Measurements from ENCODE around the gene CLEC3A. TPM values are rescaled to one million over a fixed set of nuclear protein-coding genes. Genes with fewer than 3 reads are reported as not detected.

CLEC3A gene
- total and polyA plus RNA-seq, 2 donors (not counting 1 experiment from before 2014, with no cell fraction given): not detected

DNA sequence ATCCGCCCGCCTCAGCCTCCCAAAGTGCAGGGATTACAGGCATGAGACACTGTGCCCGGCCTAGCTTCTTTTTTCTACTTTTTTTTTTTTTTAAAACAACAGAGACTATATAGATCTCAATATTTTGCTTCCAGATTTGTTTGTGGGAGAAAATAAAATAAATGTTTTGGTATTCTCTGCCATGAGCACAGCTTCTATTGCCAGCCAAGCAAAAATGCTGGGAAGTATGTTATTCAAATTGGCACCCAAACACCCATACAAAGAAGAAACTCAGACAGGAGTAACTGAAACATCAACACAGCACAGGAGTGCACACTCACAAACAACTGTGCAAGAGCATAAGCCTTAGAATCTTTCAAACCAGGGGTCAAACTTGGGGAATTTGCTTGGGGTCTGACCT lies 37.2 kb upstream of the CLEC3A start:
- CTCF ChIA-PET: no interaction called here
- intact Hi-C loops (cut with micrococcal nuclease): no loop called here
- H3K27ac Mint-ChIP-seq: no peak overlapping the region

DNA sequence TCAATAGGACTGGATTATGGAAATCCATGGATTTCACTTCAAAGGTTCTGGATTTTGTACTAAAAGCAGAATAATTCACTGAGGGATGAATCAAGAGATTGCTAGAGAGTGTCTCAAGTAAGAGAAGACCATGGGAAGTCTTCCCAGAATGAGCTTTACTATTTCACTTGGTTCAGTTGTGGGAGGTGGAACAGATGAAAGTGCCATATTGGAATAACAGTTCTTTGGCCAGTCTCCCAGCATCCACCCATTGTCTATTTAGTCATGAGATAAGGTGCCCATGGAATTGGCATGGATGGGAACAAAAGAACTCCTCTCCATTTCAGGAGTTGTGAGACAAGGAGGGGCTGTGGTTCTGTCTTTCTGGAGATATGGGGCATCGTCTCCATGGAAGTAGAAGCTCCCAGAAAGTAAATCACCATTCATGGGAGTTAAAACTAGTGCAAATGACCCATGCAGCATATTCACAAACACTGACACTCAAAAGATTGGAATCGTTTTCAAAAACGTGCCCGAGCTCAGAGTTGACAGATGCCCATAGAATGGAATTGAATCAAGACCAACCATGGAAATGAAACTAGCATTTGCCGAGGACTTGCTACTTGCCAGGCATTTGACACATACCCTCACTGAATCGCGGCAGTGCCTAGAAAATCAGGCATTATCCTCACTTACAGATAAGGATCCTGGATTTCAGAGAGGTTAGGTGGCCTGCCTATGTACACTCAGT lies 36.2 kb upstream of the CLEC3A start:
- Histone ChIP-seq H3K4me3 (ENCODE audit: control extremely low read depth in 1 of 5, extremely low read depth in 1 of 5, insufficient read depth in 1 of 5, low read depth in 2 of 5, low read length in 4 of 5) (no peak overlapping the region), H3K27ac (ENCODE audit: low read length in 2 of 2) (no peak overlapping the region), H3K27me3 (replicated peaks in 1 of 4; ENCODE audit: control extremely low read depth in 1 of 4, control insufficient read depth in 3 of 4, insufficient read depth in 4 of 4, low read length in 3 of 4) (no peaks in the 10 kb centered on the region), H3K79me2 (ENCODE audit: control insufficient read depth, insufficient read depth, low read length) (no peaks in the 10 kb centered on the region), H2AFZ (ENCODE audit: insufficient read depth, low read depth, low read length, poor library complexity, severe bottlenecking) (no peak overlapping the region), H4K20me1 (ENCODE audit: control insufficient read depth, insufficient read depth, low read length, poor library complexity, severe bottlenecking) (no peaks in the 10 kb centered on the region), H3K4me1 (ENCODE audit: control insufficient read depth in 2 of 2, insufficient read depth in 2 of 2, low read length in 2 of 2) (no peaks in the 10 kb centered on the region), H3K4me2 (replicated peaks; ENCODE audit: low read depth, low read length, poor library complexity, severe bottlenecking) (no peak overlapping the region), H3K36me3 (replicated peaks in 1 of 2; ENCODE audit: control extremely low read depth in 1 of 2, control insufficient read depth in 1 of 2, extremely low read depth in 1 of 2, insufficient read depth in 2 of 2, low read length in 1 of 2) (no peaks in the 10 kb centered on the region), H3K9me3 (ENCODE audit: control extremely low read depth in 1 of 3, control insufficient read depth in 2 of 3, insufficient read depth in 1 of 3, low read length in 2 of 3) (no peaks in the 10 kb centered on the region), H3K9ac (ENCODE audit: low read length) (no peak overlapping the region)
- Mint-ChIP-seq H3K4me1 (no peaks in the 10 kb centered on the region), H3K27me3 (peaks cover 12% of the 10 kb centered on the region), H3K27ac (no peak overlapping the region), H3K4me3 (no peak overlapping the region), H3K9me3 (ENCODE audit: insufficient read depth) (no peaks in the 10 kb centered on the region)
- CTCF ChIA-PET: no interaction called here
- DNase-seq: no peak
- TF ChIP-seq, protein P1, sequence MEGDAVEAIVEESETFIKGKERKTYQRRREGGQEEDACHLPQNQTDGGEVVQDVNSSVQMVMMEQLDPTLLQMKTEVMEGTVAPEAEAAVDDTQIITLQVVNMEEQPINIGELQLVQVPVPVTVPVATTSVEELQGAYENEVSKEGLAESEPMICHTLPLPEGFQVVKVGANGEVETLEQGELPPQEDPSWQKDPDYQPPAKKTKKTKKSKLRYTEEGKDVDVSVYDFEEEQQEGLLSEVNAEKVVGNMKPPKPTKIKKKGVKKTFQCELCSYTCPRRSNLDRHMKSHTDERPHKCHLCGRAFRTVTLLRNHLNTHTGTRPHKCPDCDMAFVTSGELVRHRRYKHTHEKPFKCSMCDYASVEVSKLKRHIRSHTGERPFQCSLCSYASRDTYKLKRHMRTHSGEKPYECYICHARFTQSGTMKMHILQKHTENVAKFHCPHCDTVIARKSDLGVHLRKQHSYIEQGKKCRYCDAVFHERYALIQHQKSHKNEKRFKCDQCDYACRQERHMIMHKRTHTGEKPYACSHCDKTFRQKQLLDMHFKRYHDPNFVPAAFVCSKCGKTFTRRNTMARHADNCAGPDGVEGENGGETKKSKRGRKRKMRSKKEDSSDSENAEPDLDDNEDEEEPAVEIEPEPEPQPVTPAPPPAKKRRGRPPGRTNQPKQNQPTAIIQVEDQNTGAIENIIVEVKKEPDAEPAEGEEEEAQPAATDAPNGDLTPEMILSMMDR (IDR thresholded peaks at IDR 0.05): no peak
- no peak for TF ChIP-seq EZH2 (IDR thresholded peaks at IDR 0.05; ENCODE audit: borderline replicate concordance, insufficient read depth, low read depth, low read length, poor library complexity, severe bottlenecking)
- ATAC-seq (ENCODE audit: low read depth): no peak
- POLR2A ChIA-PET: no interaction called here
- intact Hi-C loops (cut with micrococcal nuclease): no loop called here
- WGBS (ENCODE audit: insufficient coverage): 95% methylated on average over 6 of the region's 7 CpGs

More for the DNA sequence above, 37.2 kb upstream of the CLEC3A start:
- POLR2A ChIA-PET: no interaction called here
- H3K4me1 ChIP-seq (ENCODE audit: control insufficient read depth in 2 of 2, insufficient read depth in 2 of 2, low read length in 2 of 2): no peaks in the 10 kb centered on the region
- H3K79me2 ChIP-seq (ENCODE audit: control insufficient read depth, insufficient read depth, low read length): no peaks in the 10 kb centered on the region
- DNase-seq (no peak), ATAC-seq (ENCODE audit: low read depth) (no peak)
- no peak for TF ChIP-seq EZH2 (IDR thresholded peaks at IDR 0.05; ENCODE audit: borderline replicate concordance, insufficient read depth, low read depth, low read length, poor library complexity, severe bottlenecking)
- TF ChIP-seq, protein P1 (IDR thresholded peaks at IDR 0.05): no peak
- no peak overlapping the region for H3K4me3 Mint-ChIP-seq
- H3K9me3 ChIP-seq (ENCODE audit: control extremely low read depth in 1 of 3, control insufficient read depth in 2 of 3, insufficient read depth in 1 of 3, low read length in 2 of 3): no peaks in the 10 kb centered on the region
- no CpG with 5 or more reads among the region's 3 CpGs for WGBS (ENCODE audit: insufficient coverage)
- H3K9ac ChIP-seq (ENCODE audit: low read length): no peak overlapping the region
- peaks cover 9% of the 10 kb centered on the region for H3K27me3 Mint-ChIP-seq
- H3K4me3 ChIP-seq (ENCODE audit: control extremely low read depth in 1 of 5, extremely low read depth in 1 of 5, insufficient read depth in 1 of 5, low read depth in 2 of 5, low read length in 4 of 5): no peak overlapping the region
- no peaks in the 10 kb centered on the region for H4K20me1 ChIP-seq (ENCODE audit: control insufficient read depth, insufficient read depth, low read length, poor library complexity, severe bottlenecking)
- no peaks in the 10 kb centered on the region for H3K9me3 Mint-ChIP-seq (ENCODE audit: insufficient read depth)
- no peak overlapping the region for H2AFZ ChIP-seq (ENCODE audit: insufficient read depth, low read depth, low read length, poor library complexity, severe bottlenecking)
- no peaks in the 10 kb centered on the region for H3K4me1 Mint-ChIP-seq
- no peak overlapping the region for H3K27ac ChIP-seq (ENCODE audit: low read length in 2 of 2)
- H3K4me2 ChIP-seq (replicated peaks; ENCODE audit: low read depth, low read length, poor library complexity, severe bottlenecking): no peak overlapping the region
- H3K36me3 ChIP-seq (replicated peaks in 1 of 2; ENCODE audit: control extremely low read depth in 1 of 2, control insufficient read depth in 1 of 2, extremely low read depth in 1 of 2, insufficient read depth in 2 of 2, low read length in 1 of 2): no peaks in the 10 kb centered on the region
- H3K27me3 ChIP-seq (replicated peaks in 1 of 4; ENCODE audit: control extremely low read depth in 1 of 4, control insufficient read depth in 3 of 4, insufficient read depth in 4 of 4, low read length in 3 of 4): no peaks in the 10 kb centered on the region

Data from B cell (primary cell).